ENCODE results near the gene TMEM107.
A peak's percentile ranks its signal among the peaks of the same experiment; 100 is the strongest.
"Not testable (repeated sequence)": the region's sequence is repeated elsewhere in the genome, so short reads cannot be mapped to it uniquely, and the experiment has no call there.

The TMEM107 gene

DNA sequence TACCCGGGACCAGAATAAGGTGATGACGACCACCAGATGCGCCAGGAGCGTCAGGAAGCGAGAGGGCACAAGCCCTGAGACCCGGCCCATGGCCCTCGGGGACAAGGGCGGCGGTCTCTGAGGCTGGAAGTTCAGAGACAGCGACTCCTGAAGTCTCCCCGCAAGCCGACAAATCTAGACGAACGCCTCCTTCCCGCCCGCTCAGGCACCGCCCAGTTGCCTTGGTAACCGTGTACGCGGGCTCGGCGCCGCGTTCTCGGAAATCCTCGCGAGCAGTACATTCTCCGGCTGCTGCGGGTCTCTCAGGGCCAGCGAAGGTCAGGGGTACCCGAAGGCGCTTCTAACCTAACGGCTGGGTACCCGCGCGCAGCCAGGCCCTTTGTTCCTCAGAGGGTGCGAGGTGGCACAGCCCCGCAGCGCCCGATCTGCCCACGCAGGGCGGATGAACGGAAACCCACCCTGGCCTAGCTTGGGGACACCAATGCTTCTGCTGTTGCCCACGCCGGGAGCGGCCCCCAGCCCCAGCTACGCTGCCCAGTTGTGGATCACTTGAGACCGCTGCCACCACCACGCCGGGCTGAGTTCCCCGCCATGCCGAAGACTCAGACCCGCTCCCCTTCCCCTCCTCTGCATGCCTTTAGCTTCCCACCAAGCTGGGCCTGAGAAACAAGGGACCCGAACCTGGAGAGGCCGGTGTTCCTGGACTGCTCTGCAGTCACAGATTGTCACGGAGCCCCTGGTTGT is at the start of gene TMEM107:
TMEM107 (minus strand) TSS at position 184 of the 744 bp plus-strand sequence; CDS start at position 90, 94 bp downstream.
- DNase-seq = peak; percentile 91 to 95 (median 94)

DNA sequence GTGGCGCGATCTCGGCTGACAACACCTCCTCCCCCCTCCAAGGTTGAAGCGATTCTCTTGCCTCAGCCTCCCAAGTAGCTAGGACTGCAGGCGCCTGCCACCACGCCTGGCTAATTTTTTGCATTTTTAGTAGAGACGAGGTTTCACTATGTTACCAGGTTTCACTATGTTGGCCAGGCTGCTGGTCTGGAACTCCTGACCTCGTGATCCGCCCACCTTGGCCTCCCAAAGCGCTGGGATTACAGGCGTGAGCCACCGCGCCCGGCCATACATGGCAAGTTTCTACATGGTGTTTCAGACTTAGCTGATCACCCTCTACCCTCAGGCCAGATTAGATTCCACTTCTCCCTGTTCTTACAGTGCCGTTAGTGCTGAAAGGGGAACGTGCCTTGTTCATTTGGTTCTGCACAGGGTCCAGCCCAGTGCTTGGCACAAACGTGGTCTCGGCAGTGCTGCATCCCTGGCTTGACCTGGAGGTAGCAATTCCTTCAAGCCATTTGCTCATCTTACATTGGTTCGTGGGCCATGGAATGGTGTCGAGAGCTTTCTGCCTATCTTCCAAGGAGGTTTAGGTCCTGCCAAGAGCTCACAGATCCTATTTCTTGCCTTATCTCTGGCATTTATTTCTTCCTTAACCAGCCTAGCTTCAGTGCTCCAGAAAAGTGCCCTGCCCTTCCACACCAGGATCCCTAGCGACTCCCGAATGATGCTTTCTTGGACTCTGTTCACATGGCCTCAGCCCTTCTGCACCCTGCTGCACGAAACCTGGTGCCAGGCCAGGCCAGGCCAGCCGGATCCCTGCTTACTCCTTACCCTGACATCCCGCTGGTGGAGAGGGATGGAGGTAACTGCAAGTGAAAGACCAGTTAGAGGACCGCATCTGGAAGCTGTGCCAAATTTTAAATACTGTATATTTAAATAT is 49.0 kb upstream of the TMEM107 start:
- DNase-seq = no peak

DNA sequence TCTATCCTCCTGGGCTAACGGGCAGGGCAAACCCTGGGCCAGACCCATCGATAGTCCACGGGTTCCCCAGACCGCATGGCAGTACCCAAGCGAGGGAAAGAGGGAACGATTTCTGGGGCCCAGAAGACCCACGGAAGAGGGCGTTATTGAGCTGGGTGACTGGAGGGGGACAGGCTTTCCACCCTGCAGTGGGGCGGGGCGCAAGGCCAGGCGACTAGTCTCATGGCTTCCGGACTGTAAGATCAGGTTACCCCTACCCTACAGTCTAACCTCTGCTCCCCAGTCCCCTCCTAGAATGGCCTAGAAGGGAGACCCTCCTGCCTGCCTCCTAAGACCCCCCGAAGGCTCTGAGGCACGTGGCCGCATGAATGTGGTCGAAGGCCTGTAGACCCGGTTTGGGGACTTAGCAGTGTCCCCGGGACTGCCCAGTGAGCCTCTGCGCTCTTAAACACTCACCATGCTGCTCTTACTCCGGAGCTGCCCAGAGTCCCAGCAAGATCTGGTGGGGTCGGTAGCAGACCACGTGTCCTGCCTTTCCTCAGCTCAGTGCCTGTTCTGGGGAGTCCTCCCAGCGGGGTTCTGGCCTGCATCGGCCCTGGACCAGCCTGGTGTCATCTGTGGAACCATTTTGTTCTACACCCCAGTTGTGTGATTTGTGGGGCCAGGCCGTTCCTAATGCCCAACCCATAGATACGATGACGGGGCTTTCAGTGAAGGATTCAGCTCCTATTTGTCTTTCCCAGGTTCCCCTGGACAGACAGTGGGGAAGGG is 47.4 kb upstream of the TMEM107 start:
- DNase-seq = peak; percentile 53 to 73 (median 59)

DNA sequence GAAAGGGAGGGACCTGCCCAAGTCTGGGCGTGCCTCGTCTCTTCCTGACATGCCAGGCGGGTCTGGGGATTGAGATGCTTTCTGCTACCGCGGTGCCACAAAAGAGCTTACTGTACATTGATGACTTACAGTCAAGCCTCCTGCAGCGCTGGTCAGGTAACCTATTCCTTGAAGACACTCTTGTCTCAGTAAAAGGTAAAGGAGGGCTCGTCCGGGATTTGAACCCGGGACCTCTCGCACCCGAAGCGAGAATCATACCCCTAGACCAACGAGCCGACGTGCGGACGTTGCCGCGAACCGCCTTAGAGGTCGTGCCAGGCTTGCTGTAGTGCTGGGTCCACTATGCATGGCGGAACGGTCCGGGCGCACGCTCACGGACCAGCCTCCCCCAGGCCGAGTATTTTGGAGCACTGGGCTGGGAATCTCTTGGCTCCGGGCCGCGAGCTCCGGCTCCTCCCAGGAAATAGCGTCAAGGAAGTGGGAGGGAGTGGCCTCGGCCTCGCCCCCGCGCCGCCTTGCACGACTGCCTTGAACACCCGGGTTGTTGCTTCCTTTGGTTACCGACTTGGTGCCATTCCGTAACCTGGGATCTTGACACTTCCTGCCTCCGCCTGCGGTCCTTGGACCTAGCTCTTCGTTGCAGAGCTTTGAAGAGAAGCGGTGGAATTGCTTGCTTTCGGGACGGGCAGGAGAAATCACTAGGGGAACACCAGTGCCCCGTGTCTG is 46.6 kb upstream of the TMEM107 start:
- DNase-seq = peak; percentile 94 to 95 (median 95)

DNA sequence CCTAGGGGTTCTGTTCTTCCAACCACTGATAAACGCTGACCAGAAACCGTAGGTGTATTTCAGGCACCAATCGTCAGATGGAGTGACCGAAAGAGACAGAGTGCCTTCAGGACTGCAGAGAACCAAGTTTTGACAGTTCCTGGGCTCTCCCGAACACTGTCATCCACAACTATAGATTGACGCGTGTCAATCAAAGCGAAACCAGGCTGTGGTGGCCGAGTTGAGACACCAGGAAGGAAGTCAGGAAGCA is 46.1 kb upstream of the TMEM107 start:
- peak in 1 of 3 donors; percentile 83 for DNase-seq

DNA sequence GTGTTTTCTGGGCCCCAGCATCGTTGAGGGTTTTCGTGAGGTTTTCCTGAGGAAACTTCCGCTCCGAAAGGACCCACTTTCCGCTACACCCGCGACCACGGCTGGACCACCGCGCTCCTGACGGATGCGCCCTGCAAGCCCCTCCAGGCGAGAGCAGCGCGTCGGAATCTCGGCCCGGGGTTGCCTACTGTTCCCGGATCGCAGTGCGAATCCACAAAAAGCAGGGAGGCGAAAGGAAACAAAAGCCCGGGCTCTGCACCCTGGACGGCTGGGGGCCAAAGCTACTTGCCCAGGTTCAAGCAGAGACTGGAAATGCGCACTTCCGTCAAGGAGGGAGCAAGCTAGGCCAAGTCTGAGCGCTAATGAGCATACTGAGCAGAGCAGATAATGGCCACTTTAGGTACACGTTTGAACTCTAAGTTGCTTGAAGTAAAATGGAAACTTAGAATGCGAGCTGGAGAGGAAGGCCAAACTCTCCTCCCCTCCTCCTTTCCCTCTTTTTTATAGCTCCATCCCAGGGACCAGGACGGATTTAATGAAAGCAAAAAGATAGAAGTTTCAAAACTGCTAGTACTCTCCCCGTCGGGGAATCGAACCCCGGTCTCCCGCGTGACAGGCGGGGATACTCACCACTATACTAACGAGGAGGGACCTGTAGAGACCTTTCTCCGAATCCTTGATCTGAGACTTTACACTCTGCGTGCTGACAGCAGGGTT is 45.6 kb upstream of the TMEM107 start:
- peak; percentile 87 to 88 (median 88) for DNase-seq

DNA sequence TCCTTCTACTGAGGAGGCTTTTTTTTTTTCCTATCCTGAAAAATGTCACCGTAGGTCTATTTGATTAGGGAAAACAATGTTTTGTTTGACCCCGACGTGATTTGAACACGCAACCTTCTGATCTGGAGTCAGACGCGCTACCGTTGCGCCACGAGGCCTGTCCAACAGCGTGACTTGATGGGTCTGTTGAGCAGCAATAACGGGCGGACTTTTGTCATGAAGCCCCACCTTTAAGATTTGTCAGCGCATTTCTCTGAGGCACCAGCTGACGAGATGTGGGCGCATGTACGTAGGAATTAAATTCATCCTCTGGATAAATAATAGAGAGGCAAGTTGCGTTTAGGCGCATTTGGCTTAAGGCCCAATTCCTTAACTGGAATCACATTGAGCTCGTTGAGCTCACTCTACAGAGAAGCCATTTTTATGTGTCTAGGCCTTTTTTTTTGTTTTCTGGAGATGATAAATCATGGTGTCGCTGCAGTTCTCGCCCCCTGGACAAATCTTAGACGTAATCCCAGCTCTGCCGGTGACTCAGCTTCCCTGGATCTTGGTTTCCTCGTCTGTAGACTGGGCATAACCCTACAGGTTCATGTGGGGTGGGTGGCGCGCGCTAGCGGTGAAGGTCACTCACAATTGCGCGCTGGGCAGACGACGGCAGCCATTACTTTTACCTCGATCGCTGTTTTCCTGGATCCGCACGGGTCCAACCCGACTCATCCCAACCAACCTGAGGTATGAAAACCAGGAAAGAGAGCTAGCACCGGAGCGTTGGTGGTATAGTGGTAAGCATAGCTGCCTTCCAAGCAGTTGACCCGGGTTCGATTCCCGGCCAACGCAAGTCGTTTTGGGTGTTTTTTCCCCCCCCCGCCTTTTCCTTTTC is 44.8 kb upstream of the TMEM107 start:
- DNase-seq = peak; percentile 87 to 92 (median 91)

DNA sequence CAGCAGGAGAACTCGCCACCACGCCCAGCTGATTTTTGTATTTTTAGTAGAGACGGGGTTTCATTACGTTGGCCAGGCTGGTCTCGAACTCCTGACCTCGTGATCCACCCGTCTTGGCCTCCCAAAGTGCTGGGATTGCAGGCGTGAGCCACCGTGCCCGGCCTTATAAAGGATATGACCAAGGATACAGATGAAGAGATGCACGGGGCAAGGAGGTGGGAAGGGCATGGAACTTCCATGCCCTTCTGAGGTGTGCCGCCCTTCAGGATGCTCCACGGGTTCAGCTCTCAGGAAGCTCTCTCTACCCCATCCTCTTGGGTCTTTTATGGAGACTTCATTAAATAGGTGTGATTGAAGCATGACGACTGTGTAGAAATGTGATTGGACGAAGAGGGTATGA is 37.8 kb upstream of the TMEM107 start:
- DNase-seq = not testable (repeated sequence)

DNA sequence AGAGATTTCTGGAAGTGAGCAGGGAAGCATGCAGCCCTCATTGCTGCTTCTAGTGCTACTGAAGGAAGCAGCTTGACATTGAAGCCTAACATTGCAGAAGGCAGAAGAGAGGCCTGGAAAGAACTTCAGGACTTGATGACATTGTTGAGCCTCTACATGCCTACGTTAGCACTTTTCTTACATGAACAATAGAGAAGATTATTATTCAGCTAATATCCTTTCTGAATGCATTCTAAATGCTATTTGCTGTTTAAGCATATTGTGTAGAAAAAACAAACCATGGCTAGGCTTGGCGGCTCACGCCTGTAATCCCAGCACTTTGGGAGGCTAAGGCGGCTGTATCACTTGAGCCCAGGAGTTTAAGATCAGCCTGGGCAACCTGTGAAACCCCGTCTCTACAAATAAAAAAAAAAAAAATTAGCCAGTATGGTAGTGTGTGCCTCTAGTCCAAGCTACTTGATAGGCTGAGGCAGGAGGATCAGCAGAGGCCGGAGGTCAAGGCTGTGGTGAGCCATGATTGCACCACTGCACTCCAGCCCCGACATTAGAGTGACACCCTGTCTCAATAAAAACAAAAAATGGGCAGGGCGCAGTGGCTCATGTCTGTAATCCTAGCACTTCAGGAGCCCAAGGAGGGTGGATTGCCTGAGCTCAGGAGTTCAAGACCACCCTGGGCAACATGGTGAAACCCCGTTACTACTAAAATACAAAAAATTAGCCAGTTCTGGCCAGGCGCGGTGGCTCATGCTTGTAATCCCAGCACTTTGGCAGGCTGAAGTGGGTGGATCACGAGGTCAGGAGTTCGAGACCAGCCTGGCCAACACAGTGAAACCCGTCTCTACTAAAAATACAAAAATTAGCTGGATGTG is 36.4 kb upstream of the TMEM107 start:
- DNase-seq = no peak

DNA sequence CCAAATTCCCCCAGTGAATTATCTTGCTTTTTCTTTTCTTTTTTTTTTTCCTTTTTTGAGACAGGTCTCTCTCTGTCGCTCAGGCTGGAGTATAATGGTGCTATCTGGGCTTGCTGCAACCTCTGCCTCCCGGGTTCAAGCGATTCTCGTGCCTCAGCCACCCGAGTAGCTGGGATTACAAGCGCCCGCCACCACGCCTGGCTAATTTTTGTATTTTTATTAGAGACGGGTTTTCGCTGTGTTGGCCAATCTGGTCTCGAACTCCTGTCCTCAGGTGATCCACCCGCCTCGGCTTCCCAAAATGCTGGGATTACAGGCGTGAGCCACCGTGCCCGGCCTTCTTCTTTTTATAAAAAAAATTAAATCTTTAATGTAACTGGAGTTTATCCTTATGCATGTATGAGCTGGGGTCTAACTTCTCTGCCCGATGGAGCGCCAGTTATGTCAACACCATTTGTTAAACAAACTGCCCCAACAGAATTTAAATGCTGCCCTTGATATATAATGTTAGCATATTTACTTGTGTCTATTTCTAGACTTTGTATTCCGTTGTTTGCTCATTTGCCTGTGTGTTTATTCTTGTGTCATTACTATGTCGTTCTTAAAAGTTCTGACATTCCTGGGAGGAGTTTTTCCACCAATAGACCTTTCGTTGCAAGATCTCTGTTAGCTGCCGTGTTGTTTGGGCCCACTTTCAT is 34.7 kb upstream of the TMEM107 start:
- DNase-seq = no peak

DNA sequence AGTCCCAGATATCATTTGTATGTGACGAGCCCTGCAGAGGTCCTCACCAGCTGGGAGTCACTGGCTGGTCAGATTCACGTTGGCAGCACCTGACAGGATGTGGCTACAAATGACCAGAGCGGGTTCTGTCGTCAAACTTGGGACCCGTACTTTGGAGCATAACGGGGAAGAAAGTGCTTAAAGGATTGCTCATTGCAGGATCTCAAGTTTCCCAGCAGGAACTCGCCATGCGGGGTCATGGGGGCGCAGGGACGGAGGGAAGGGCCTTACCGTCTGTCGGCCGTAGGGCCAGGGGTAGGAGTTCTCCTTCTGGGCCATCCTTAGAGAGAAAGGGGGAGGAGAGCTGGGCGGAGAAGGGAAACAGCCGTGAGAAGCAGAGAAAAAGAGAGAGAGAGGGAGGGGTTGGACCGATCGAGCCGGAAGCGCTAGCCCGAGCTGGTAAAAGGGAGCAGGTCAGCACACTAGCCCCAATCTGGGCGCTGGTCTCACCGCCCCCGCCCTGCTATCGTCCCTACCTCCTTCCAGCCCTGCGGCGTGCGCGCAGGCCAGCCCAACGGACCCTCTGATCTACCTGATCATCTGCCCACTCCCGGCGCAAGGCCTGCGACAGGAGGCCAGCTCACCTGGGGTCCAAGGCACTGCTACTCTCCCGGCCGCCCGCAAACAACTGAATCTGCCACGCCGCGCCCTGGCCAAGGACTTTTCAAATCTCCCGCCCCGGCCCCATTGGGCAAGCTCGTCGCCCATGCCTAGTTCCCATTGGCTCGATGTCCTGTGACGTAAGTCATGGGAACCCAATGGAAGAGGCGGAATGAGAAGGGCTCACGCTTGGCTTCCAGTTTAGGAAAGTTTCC is 34.0 kb upstream of the TMEM107 start, which contains the start of gene AURKB:
AURKB (minus strand) TSS at position 669 of the 854 bp plus-strand sequence; CDS start at position 318, 351 bp downstream.
- DNase-seq = peak; percentile 98 to 99 (median 99)

DNA sequence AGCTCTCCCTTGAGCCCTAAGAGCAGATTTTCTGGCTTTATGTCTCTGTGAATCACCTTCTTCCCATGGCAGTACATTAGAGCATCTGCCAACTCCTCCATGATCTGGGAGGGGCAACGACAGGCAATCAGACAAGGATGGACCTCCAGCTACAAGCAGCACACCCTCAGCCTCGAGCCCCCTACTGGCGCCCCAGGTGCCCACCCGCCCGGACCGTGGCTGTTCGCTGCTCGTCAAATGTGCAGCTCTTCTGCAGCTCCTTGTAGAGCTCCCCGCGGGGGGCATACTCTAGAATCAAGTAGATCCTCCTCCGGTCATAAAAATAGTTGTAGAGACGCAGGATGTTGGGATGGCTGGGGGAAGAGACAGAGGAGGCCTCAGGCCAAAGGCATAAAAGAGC is 30.4 kb upstream of the TMEM107 start:
- DNase-seq = no peak

DNA sequence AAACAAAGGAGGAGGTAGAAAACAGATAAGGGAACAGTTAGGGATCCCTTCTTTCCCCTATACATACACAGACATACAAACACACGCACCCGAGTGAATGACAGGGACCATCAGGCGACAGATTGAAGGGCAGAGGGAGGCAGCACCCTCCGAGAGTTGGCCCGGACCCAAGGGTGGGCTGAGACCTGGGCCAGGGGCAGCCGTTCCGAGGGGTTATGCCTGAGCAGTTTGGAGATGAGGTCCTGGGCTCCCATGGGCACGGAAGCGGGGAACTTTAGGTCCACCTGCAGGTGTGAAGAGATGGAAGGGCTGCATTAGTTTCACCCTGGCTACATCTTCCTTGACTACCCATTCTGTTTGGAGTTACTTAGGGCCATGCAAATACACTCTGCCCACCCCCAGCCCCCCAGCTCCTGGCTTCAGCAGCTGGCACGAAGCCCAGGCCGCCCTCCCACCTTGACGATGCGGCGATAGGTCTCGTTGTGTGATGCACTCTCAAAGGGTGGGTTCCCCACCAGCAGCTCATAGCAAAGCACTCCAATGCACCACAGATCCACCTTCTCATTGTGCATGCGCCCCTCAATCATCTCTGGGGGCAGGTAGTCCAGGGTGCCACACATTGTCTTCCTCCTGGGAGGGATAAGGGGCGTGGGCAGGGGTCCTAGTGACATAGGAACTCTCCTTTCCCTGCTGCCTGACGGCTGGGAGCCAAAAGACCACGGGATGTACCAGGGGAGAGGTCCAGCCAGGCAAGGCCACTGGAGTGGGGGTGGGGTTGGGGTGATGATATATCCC is 28.8 kb upstream of the TMEM107 start:
- no peak for DNase-seq

DNA sequence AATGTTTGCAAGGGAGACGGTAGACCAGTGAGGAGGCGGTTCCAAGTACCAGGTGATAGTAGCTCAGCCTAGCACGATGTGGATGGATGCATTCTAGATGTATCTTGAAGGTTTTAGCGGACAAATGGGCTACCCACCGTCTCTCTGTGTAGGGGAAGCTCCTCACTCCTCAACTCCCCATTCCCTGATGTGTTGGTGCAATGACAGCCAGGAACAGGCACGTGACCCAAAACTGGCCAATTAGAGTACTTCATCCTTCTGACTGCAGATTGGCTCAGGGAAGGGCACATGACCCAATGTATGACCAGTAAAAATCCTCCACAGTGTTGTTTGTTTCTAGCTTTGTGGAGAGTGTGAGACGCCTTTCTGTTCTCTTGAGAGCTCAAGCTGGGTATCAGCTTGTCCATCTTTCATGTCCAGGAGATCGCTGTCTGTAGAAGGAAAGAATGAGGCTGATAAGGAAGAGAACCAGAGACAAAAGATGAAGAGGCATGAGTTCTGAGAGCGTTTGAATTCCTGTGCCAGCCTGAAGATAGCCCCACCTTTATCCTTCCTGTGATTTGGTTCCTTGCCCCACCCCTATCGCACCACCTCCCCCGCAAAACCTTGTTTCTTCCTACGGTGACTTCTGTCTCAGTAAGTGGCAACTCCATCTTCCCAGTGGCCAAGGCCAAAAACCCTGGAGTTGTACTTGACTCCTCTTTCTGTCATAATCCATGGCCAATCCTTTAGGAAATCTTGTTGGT is 16.1 kb upstream of the TMEM107 start:
- peak; percentile 81 to 83 (median 82) for DNase-seq

DNA sequence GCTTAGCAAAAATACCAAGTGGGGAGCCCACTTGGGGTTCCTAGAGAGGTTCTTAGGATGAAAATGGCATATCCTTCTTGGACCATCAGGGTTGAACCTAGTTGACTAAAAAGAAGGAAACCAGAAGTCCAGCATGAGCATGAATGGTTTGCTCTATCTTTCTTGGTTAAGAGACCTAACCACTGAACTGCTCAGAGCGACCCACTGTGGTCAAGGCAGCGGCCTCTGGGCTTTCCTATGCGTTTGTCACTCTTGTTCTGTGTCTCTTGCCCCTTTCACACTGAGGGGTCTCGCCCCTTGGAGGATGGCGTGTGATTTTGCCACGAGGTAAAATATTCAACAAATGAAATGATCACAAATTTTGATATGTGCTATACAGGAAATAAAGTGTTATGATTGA is 14.3 kb upstream of the TMEM107 start:
- no peak for DNase-seq

DNA sequence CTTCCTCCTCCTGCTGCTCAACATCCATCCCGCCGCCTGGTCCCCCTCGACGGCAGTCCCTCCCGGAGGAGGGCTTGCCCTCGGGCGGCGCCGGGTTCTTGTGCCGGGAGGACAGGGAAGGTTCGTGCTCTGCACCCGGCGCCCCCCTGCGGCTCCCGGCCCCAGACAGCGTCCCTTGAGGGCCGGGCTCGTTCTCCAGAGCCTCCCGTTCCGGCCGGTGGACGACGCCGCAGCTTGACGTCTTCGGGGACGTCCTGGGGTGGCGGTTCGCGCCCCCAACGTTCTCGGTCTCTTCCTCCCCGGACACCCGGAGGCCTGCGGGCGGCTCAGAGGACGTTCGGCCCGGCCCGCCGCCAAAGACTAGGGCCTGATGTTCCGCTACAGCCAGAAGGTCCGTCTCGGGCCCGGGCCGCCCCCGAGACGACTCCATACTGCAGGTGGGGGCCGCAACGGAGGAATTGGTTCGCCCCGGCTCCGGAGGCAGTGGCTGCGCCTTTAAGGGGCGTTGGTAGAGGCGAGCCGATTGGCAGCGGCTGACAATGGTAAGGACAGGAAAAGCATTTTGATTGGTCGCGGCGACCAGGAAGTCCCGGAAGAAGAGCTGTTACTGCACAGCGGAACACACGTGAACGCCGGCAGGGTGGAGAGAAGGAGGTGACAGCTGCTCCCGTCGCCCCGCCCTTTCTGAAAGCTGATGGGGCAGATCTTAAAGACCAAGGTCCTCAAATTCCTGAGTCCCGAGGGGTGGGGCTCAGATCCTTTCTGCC is 13.7 kb upstream of the TMEM107 start, which contains the start of gene BORCS6:
BORCS6 (minus strand) TSS at position 470 of the 767 bp plus-strand sequence; CDS start at position 430, 40 bp downstream.
- DNase-seq = peak; percentile 97 to 98 (median 97)
